AG09319 (cell line): ENCODE data around the gene TAF4.

ENCODE experiments used
- DNase-seq: peaks from one replicate; pipeline ENCODE4 v3.0.0-alpha.2; 2010; ENCODE audit warnings: low read depth; ENCODE audit errors: extremely low read depth
- CTCF ChIP-seq: IDR thresholded peaks from 2 replicates; pipeline ENCODE4 v1.5.1; 2011; ENCODE audit warnings: low read depth, mild to moderate bottlenecking, inconsistent platforms, low read length, moderate library complexity

TAF4 gene

GRCh38 chr20:62040933-62041332, 24.7 kb downstream of the TAF4 start:
- no peak for TF ChIP-seq CTCF
- no peak for DNase-seq

- DNase-seq: no peak
- no peak for TF ChIP-seq CTCF
Observed at GRCh38 chr20:62040381-62040922, 25.2 kb downstream of the TAF4 start.

GRCh38 chr20:62039738-62040137, 25.9 kb downstream of the TAF4 start:
- no peak for DNase-seq
- no peak for TF ChIP-seq CTCF

- no peak for DNase-seq
- TF ChIP-seq CTCF: no peak
Observed at GRCh38 chr20:62032609-62033368, 32.9 kb downstream of the TAF4 start.

GRCh38 chr20:62031462-62032092, 34.1 kb downstream of the TAF4 start:
- DNase-seq: no peak
- no peak for TF ChIP-seq CTCF

GRCh38 chr20:62030834-62031434, 34.7 kb downstream of the TAF4 start:
- DNase-seq: no peak
- TF ChIP-seq CTCF: no peak

GRCh38 chr20:62030357-62030756, 35.3 kb downstream of the TAF4 start:
- DNase-seq: no peak
- TF ChIP-seq CTCF: no peak
